GM23338 (cell line): ENCODE data around the gene HSD11B2. TPM values are rescaled to one million over a fixed set of nuclear protein-coding genes. Genes with fewer than 3 reads are reported as not detected.
A peak's percentile ranks its signal among the peaks of the same experiment; 100 is the strongest.

ENCODE experiments used
- ATAC-seq: fragments of 200-7000 bp; cut with Tn5 transposase; 3 replicates; pipeline ENCODE4 v1.9.1; 2020
- DNase-seq: peaks from one replicate; pipeline ENCODE4 v3.0.0-alpha.2; 2015; ENCODE audit warnings: low spot score
- H2AFZ ChIP-seq: fragments of 200-600 bp; sonication (generic); 2 replicates; pipeline ENCODE4 v1.8.0; 2016; ENCODE audit warnings: antibody characterized with exemption, mild to moderate bottlenecking, moderate library complexity
- H3F3A ChIP-seq: fragments of 200-600 bp; sonication (generic); replicated peaks from 2 replicates; pipeline ENCODE4 v1.8.0; 2017; ENCODE audit warnings: antibody characterized with exemption, mixed run types, low read depth
- H3K27ac ChIP-seq: fragments of 200-600 bp; sonication (generic); 2 replicates; pipeline ENCODE4 v1.6.1; 2016; ENCODE audit warnings: low read depth
- H3K27me3 ChIP-seq: fragments of 200-600 bp; sonication (generic); 2 replicates; pipeline ENCODE4 v1.8.0; 2016; ENCODE audit warnings: mild to moderate bottlenecking, mixed run types, moderate library complexity; ENCODE audit not compliant: insufficient read depth
- H3K36me3 ChIP-seq: fragments of 200-600 bp; sonication (generic); 2 replicates; pipeline ENCODE4 v1.8.0; 2016; ENCODE audit warnings: mild to moderate bottlenecking; ENCODE audit not compliant: insufficient read depth
- H3K4me1 ChIP-seq: fragments of 200-600 bp; sonication (generic); 2 replicates; pipeline ENCODE4 v1.8.0; 2016; ENCODE audit warnings: mild to moderate bottlenecking, moderate library complexity; ENCODE audit not compliant: insufficient read depth
- H3K4me2 ChIP-seq: fragments of 200-600 bp; sonication (generic); 2 replicates; pipeline ENCODE4 v1.7.1; 2017; ENCODE audit warnings: mixed run types
- H3K4me3 ChIP-seq: fragments of 200-600 bp; sonication (generic); 2 replicates; pipeline ENCODE4 v1.6.1; 2016; ENCODE audit warnings: mixed run types
- H3K79me2 ChIP-seq: fragments of 200-600 bp; sonication (generic); replicated peaks from 2 replicates; pipeline ENCODE4 v1.8.0; 2017; ENCODE audit warnings: mild to moderate bottlenecking; ENCODE audit not compliant: insufficient read depth
- H3K9me2 ChIP-seq: fragments of 200-600 bp; sonication (generic); 2 replicates; pipeline ENCODE4 v1.8.0; 2017; ENCODE audit not compliant: insufficient read depth
- H4K20me1 ChIP-seq: fragments of 200-600 bp; sonication (generic); replicated peaks from 2 replicates; pipeline ENCODE4 v1.8.0; 2017; ENCODE audit warnings: mild to moderate bottlenecking; ENCODE audit not compliant: insufficient read depth
- H3K27ac Mint-ChIP-seq: 2 replicates; pipeline ENCODE4 v1.8.0; 2020; ENCODE audit warnings: inconsistent platforms, mild to moderate bottlenecking, moderate library complexity, mixed read lengths
- H3K27me3 Mint-ChIP-seq: 3 replicates; pipeline ENCODE4 v1.8.0; 2022; ENCODE audit warnings: low read depth, mild to moderate bottlenecking, moderate library complexity, mixed read lengths, inconsistent platforms; ENCODE audit not compliant: insufficient read depth, poor library complexity
- H3K36me3 Mint-ChIP-seq: 3 replicates; pipeline ENCODE4 v1.8.0; 2021; ENCODE audit warnings: low read depth, mild to moderate bottlenecking, inconsistent platforms, moderate library complexity, mixed read lengths
- H3K4me1 Mint-ChIP-seq: 3 replicates; pipeline ENCODE4 v1.8.0; 2020; ENCODE audit warnings: mild to moderate bottlenecking, inconsistent platforms, mixed read lengths
- H3K4me3 Mint-ChIP-seq: 3 replicates; pipeline ENCODE4 v1.8.0; 2021; ENCODE audit warnings: moderate library complexity, mild to moderate bottlenecking, inconsistent platforms, mixed read lengths
- H3K9me3 Mint-ChIP-seq: 3 replicates; pipeline ENCODE4 v1.8.0; 2020; ENCODE audit warnings: moderate library complexity, mild to moderate bottlenecking, inconsistent platforms, mixed read lengths
- CTCF ChIP-seq, 2 experiments: fragments of 200-600 bp in 1 of 2; sonication (generic) in 1 of 2; conservative IDR thresholded peaks; 2 replicates each; pipeline versions ENCODE4 v1.5.1 to v1.6.1; 2016 to 2017; ENCODE audit warnings: antibody characterized with exemption in 2 of 2, low read depth in 2 of 2, mild to moderate bottlenecking in 2 of 2, moderate library complexity in 1 of 2
- EZH2 ChIP-seq: fragments of 200-600 bp; sonication (generic); IDR thresholded peaks from one replicate; pipeline ENCODE4 v1.8.0; 2017; ENCODE audit warnings: antibody characterized with exemption, mild to moderate bottlenecking, low read depth; ENCODE audit not compliant: unreplicated experiment
- EZH2phosphoT487 ChIP-seq: fragments of 200-600 bp; sonication (generic); IDR thresholded peaks from one replicate; pipeline ENCODE4 v1.8.1; 2018; ENCODE audit warnings: antibody characterized with exemption; ENCODE audit not compliant: unreplicated experiment
- NANOG ChIP-seq: IDR thresholded peaks from 2 replicates; pipeline ENCODE4 v1.6.1; 2016; ENCODE audit warnings: antibody characterized with exemption, borderline replicate concordance
- ZNF331 ChIP-seq: fragments of 250-450 bp; sonication (Bioruptor Pico); IDR thresholded peaks from 2 replicates; pipeline ENCODE4 v1.5.0; 2020; ENCODE audit warnings: low read depth, mild to moderate bottlenecking, moderate library complexity
- ZNF462 ChIP-seq: fragments of 250-450 bp; sonication (Bioruptor Pico); IDR thresholded peaks from 2 replicates; pipeline ENCODE4 v1.5.0; 2020; ENCODE audit warnings: mild to moderate bottlenecking, moderate library complexity
- polyA plus RNA-seq: library from polyadenylated mRNA; unstranded; fragments of >200 nt; fragmentation: Nextera tagmentation; extraction: Ambion mirVana; gene quantifications from 2 replicates; pipeline ENCODE4 v1.2.1, GENCODE V29; 2016
- total RNA-seq: library from RNA; depleted of rRNA; stranded (reverse); fragments of >200 nt; shearing (Covaris generic); gene quantifications from 2 replicates; pipeline ENCODE4 v1.2.3, GENCODE V29; 2014
- TF ChIP-seq, protein P1 (sequence below): IDR thresholded peaks from 2 replicates; pipeline ENCODE4 v1.6.1; 2016; ENCODE audit warnings: antibody characterized with exemption
- TF ChIP-seq, protein P2 (sequence below): IDR thresholded peaks from one replicate; pipeline ENCODE4 v1.6.1; 2018; ENCODE audit warnings: antibody characterized with exemption; ENCODE audit not compliant: unreplicated experiment

HSD11B2 gene
- total and polyA plus RNA-seq, 2 experiments from 2014 or later: 14.8 to 23.0 TPM

DNA sequence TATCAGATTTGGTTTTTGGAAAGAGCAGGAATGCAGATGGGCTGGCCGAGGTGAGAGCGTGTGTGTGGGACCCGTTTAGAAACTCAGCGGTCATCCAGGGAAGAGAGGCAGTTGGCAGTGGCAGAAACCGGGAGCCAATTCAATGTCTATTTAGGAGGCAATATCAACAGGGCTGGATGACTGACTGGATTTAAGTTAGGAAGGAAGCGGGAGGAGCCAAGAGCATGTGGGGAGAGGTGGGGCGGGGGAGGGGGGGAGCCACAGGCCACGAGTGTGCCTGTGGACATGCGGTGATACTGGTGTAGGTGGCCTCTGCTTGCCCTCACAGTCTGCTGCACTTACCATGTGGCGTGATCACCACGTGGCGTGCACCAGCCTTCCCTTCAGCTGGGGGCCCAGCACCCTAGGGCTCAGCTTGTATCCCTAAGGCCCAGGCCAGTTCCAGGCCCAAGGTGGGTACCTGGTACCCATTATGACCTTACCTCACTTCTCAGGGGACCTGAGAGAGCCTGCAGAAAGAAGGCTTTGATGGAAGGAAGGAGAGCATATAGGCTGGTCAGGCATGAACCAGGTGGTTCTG is 26.9 kb upstream of the HSD11B2 start (continued):
- no peak for TF ChIP-seq ZNF331 (CRISPR knock-in tag)
- TF ChIP-seq CTCF (conservative IDR thresholded peaks at IDR 0.05; ENCODE audit: low read depth in 2 of 2): no peak
- no peak for TF ChIP-seq EZH2phosphoT487

DNA sequence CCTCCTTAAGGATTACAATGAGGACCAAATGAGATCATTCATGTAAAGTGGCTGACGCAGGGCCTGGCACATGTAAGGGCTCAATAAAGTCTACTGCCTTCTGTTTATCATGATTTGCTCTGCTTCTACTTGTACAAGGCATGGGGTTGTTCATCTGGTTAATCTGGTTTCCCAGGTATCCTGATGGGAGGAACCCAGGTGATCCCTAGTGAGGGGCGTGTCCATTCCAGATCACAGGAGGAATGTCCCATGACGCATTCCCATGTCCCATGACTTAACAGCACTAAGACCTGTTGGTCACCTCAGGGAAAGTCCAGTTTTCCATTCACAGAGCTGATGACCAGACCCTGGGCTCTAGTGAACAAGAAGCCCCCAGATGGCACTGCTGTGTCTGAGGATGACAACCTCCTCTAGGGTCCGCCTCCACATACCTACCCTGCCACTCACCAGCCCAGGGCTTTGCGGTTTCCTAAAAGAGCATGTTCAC is 26.1 kb upstream of the HSD11B2 start:
- no peaks in the 10 kb centered on the region for H4K20me1 ChIP-seq
- H3K27ac Mint-ChIP-seq: no peak overlapping the region
- H2AFZ ChIP-seq: no peak overlapping the region
- TF ChIP-seq EZH2 (no peak), CTCF (conservative IDR thresholded peaks at IDR 0.05; ENCODE audit: low read depth in 2 of 2) (peak in 1 of 2 experiments; percentile 21; a peak in 1 of 4 replicates), EZH2phosphoT487 (no peak), ZNF462 (no peak), NANOG (no peak)
- TF ChIP-seq, protein P1, sequence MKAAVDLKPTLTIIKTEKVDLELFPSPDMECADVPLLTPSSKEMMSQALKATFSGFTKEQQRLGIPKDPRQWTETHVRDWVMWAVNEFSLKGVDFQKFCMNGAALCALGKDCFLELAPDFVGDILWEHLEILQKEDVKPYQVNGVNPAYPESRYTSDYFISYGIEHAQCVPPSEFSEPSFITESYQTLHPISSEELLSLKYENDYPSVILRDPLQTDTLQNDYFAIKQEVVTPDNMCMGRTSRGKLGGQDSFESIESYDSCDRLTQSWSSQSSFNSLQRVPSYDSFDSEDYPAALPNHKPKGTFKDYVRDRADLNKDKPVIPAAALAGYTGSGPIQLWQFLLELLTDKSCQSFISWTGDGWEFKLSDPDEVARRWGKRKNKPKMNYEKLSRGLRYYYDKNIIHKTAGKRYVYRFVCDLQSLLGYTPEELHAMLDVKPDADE: no peak
- TF ChIP-seq, protein P2, sequence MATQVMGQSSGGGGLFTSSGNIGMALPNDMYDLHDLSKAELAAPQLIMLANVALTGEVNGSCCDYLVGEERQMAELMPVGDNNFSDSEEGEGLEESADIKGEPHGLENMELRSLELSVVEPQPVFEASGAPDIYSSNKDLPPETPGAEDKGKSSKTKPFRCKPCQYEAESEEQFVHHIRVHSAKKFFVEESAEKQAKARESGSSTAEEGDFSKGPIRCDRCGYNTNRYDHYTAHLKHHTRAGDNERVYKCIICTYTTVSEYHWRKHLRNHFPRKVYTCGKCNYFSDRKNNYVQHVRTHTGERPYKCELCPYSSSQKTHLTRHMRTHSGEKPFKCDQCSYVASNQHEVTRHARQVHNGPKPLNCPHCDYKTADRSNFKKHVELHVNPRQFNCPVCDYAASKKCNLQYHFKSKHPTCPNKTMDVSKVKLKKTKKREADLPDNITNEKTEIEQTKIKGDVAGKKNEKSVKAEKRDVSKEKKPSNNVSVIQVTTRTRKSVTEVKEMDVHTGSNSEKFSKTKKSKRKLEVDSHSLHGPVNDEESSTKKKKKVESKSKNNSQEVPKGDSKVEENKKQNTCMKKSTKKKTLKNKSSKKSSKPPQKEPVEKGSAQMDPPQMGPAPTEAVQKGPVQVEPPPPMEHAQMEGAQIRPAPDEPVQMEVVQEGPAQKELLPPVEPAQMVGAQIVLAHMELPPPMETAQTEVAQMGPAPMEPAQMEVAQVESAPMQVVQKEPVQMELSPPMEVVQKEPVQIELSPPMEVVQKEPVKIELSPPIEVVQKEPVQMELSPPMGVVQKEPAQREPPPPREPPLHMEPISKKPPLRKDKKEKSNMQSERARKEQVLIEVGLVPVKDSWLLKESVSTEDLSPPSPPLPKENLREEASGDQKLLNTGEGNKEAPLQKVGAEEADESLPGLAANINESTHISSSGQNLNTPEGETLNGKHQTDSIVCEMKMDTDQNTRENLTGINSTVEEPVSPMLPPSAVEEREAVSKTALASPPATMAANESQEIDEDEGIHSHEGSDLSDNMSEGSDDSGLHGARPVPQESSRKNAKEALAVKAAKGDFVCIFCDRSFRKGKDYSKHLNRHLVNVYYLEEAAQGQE: no peak

More for the DNA sequence above, 26.1 kb upstream of the HSD11B2 start:
- peaks cover 6% of the 10 kb centered on the region for H3K27me3 Mint-ChIP-seq
- H3F3A ChIP-seq: no peaks in the 10 kb centered on the region
- no peaks in the 10 kb centered on the region for H3K36me3 ChIP-seq
- H3K36me3 Mint-ChIP-seq: no peaks in the 10 kb centered on the region; the same call in 2 of the 3 replicates
- H3K27ac ChIP-seq: no peak overlapping the region
- DNase-seq (no peak), ATAC-seq (no peak; the same call in 2 of the 3 replicates)
- no peaks in the 10 kb centered on the region for H3K79me2 ChIP-seq
- peaks cover 27% of the 10 kb centered on the region for H3K4me1 Mint-ChIP-seq
- H3K27me3 ChIP-seq: 0 out of 2 replicates have a peak, but pooled peaks cover 3% of the 10 kb centered on the region
- H3K9me3 Mint-ChIP-seq: no peaks in the 10 kb centered on the region
- no peaks in the 10 kb centered on the region for H3K9me2 ChIP-seq
- H3K4me2 ChIP-seq: 0 out of 2 replicates have a peak overlapping the region, but pooled peaks have one; percentile 20
- H3K4me3 ChIP-seq: no peak overlapping the region
- H3K4me1 ChIP-seq: peaks cover 21% of the 10 kb centered on the region; the same call in 1 of the 2 replicates
- H3K4me3 Mint-ChIP-seq: no peak overlapping the region
